HG02884 (cell line): ENCODE measurements around the gene LEFTY1.
"Not testable (repeated sequence)": the region's sequence is repeated elsewhere in the genome, so short reads cannot be mapped to it uniquely, and the experiment has no call there.

Experiments used
- ATAC-seq: cut with Tn5 transposase; IDR thresholded peaks from one replicate; pipeline ENCODE4 v1.9.1; 2021; ENCODE audit warnings: mild to moderate bottlenecking, moderate library complexity; ENCODE audit not compliant: unreplicated experiment

LEFTY1 gene

GRCh38 chr1:225889743-225890142 lies 797 bp upstream of the LEFTY1 start:
- ATAC-seq = no peak

- ATAC-seq = no peak
Observed at GRCh38 chr1:225888289-225888897, 553 bp downstream of the LEFTY1 start.

- ATAC-seq = not testable (repeated sequence)
Observed at GRCh38 chr1:225887554-225888288, 1.2 kb downstream of the LEFTY1 start.

- ATAC-seq = no peak
Observed at GRCh38 chr1:225887030-225887314, 2.0 kb downstream of the LEFTY1 start.

- ATAC-seq = no peak
Observed at GRCh38 chr1:225886159-225887029, 2.6 kb downstream of the LEFTY1 start.

- no peak for ATAC-seq
Observed at GRCh38 chr1:225885336-225885735, 3.6 kb downstream of the LEFTY1 start.

- ATAC-seq = no peak
Observed at GRCh38 chr1:225883616-225884265, 5.2 kb downstream of the LEFTY1 start.

GRCh38 chr1:225882694-225883615 lies 6.0 kb downstream of the LEFTY1 start:
- ATAC-seq = peak; percentile 20

- peak; percentile 54 for ATAC-seq
Observed at GRCh38 chr1:225881959-225882693, 6.8 kb downstream of the LEFTY1 start, which contains the start of gene TMEM63A. Gene TMEM63A (minus strand): TSS chr1:225882380. CDS start chr1:225877580, 4,800 bp downstream.

GRCh38 chr1:225881081-225881958 lies 7.6 kb downstream of the LEFTY1 start:
- ATAC-seq = no peak

- no peak for ATAC-seq
Observed at GRCh38 chr1:225880636-225881035, 8.3 kb downstream of the LEFTY1 start.

GRCh38 chr1:225880222-225880588 lies 8.7 kb downstream of the LEFTY1 start:
- no peak for ATAC-seq

GRCh38 chr1:225879521-225880221 lies 9.3 kb downstream of the LEFTY1 start:
- no peak for ATAC-seq

- ATAC-seq = no peak
Observed at GRCh38 chr1:225878282-225878681, 10.7 kb downstream of the LEFTY1 start.

GRCh38 chr1:225877580-225877979 lies 11.4 kb downstream of the LEFTY1 start:
- no peak for ATAC-seq

- ATAC-seq = no peak
Observed at GRCh38 chr1:225876900-225877510, 11.9 kb downstream of the LEFTY1 start.

- ATAC-seq = no peak
Observed at GRCh38 chr1:225875044-225875815, 13.7 kb downstream of the LEFTY1 start.
